HG03378 (cell line): ENCODE results near the gene TOP3B.

Experiments
- ATAC-seq: cut with Tn5 transposase; IDR thresholded peaks from one replicate; pipeline ENCODE4 v1.9.1; 2021; ENCODE audit warnings: mild to moderate bottlenecking, moderate library complexity; ENCODE audit not compliant: unreplicated experiment

TOP3B gene

DNA sequence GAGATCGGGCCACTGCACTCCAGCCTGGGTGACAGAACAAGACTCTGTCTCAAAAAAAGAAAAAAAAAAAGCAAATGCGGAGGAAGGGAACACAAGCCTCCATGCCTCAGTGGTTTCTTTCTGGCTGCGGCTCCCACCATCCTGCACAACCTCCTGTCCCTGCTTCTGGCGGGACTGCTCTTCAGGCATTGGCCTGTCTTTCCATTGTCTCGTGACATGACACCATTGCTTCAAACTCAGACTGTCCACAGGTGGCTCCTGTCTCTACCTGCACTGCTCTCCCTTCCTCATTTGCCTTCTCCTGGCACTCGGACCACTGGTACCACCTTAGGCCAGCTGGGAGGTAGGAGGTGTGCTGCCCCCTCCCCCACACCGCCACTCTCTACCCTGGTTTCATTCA is 19.3 kb downstream of the TOP3B start:
- no peak for ATAC-seq

DNA sequence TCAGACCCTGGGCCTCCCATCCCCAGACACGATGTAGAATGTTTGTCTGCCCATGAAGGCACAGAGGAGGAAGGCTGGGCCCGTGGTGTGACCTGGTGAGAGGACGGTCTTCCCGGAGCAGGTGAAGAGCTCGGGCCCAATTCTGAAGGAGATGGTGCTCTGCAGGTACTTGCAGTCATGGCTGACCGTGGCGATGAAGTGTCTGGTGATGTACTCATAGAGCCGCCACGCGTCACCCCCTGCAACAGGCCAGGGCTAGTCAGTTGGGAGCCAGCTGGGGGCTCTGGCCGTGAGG is 20.0 kb downstream of the TOP3B start:
- ATAC-seq = no peak

DNA sequence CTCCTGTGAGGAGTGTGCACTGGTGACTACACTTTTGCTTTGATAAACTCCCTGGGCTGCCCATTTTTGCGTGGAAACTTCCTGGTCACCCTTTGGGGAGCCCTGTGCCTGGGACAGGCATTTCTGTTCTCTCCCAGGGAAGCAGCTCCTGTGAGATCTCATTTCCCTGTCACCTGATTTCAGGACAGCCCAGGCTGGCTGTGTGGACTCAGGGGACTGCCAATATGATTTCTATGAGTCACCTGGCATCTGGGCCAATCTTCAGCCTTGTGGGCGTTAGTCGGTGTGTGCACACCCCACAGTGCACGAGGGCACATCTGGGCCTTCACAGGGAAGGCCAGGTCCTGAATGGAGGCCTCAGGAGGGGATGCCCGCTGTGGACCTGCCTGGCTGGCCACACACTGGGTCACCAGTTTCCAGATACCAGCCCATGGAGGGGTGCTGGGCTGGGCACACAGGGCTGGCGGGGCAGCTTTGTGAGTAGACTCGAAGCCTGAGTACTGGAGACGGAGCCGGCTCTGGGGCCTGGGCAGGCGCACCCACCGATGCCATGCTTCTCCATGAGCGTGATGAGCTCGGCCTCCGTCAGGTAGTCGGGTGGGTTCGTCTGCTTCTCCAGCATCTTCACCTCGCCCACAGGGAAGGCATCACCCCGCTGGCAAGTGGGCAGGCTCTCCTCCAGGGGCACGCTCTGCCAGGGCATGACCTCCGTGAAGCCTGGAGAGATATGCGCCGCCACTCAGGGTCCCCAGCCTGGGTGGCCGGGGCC is 20.5 kb downstream of the TOP3B start:
- no peak for ATAC-seq

DNA sequence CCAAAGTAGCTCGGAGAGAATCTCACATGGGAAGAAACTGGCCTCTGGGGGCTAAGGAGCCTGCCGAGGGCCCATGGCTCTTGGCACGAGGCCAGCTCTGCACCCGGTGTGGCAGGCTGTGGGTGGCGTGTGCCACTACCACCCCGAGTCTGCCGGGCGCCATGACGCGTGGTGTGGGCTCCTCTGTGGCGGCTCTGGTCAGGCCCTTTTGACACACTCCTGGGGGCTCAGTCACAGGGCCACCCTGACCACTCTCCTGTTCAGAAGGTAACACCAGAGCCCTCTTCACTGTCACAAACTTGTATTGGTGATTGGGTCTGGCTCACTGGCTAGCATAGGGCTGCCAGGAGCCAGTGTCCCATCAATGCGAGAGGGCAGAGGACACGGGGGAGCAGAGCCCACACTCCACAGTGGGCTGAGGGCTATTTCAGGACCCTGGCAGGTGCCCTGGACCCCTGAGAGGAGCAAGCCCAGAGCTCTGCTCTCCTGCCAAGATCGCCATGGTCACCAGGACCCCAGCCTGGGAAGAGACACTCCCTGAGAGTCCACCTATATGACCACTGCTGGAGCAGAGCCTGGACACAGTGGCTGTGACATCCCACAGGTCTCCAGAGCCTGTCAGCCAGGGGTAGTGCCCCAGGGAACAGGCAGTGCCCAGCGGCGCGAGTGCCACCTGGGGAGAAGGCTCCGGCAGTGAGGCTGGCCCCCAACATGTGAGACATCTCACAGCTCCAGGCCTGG is 21.3 kb downstream of the TOP3B start:
- ATAC-seq = no peak

DNA sequence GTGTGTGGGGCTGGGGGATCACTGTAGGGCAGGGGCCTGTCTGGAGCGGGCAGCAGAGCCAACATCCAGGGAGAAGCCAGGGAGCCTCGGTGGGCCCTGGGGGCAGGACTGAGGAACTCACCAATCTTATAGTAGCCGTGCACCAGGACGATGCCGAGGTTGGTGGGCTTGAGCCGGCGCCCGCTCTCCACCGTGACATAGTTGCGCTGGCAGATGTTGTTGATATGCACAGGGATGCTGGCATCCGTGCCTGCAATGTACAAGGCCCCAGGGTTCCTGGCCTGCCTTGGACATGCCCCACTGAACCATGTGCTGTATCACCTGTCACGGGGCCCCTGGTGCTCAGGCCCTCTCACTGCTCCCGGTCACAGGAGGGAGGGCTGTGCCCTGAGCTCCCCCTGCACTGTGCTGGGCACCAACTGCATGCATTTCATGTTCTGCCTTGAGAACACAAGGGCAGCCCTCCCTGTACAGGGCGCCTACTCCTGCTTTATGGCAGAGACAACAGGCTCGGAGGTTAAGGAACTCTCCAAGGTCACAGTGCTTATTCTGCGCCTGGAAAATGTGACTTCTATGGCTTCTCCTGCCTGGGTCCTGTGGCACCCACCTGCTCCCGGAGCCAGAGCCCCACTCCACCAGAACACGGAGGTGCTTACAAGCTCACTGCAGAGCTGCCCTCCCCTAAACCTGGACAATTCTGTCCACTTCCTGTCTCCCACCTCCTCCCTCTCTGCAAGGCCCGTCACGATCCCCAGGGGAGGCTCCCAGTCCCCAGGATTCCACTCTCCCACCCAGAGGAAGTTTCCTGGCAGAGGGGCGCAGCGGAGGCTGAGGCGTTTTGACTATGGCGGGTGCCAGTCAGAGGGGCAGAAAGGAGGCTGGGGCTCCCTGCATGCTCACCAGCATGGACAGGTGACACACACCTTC is 22.1 kb downstream of the TOP3B start:
- no peak for ATAC-seq

- no peak for ATAC-seq
Measured at GRCh38 chr22:21959274-21960074, 23.1 kb downstream of the TOP3B start.

GRCh38 chr22:21958360-21959273 is 24.0 kb downstream of the TOP3B start:
- no peak for ATAC-seq

- ATAC-seq = no peak
Measured at GRCh38 chr22:21952586-21953571, 29.7 kb downstream of the TOP3B start, which contains the start of gene PPM1F. Gene PPM1F (minus strand): TSS chr22:21952848. CDS start chr22:21946048, 6,800 bp downstream.

DNA sequence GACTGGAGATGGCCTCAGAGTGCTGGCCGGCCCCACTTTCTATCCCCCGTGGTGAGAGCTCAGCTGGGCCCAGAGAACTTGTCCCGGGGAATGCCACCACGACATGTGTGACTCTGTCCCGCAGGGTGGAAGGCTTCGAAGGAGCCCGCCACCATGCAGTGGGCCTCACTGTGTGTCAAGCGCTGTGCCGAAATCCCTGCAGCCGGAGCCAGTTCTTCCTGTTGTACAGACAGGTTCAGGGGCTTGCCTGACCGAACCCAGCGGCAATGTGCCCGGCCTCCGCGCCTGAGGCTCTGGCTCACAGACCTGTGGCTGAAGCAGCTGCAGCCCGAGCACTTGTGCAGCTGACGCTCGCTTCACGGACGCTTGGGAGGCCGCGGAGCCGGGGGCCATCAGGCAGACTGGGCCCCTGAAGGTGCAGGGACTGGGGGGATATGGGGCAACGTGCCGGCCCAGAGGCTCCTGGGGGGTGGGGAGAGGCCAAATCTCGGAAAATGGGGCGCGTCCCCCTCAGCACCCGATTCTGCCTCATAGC is 30.6 kb downstream of the TOP3B start:
- no peak for ATAC-seq

- ATAC-seq = no peak
Measured at GRCh38 chr22:21951062-21951461, 31.5 kb downstream of the TOP3B start.

- ATAC-seq = no peak
Measured at GRCh38 chr22:21949948-21950347, 32.6 kb downstream of the TOP3B start.

GRCh38 chr22:21949569-21949918 is 33.0 kb downstream of the TOP3B start:
- ATAC-seq = no peak

DNA sequence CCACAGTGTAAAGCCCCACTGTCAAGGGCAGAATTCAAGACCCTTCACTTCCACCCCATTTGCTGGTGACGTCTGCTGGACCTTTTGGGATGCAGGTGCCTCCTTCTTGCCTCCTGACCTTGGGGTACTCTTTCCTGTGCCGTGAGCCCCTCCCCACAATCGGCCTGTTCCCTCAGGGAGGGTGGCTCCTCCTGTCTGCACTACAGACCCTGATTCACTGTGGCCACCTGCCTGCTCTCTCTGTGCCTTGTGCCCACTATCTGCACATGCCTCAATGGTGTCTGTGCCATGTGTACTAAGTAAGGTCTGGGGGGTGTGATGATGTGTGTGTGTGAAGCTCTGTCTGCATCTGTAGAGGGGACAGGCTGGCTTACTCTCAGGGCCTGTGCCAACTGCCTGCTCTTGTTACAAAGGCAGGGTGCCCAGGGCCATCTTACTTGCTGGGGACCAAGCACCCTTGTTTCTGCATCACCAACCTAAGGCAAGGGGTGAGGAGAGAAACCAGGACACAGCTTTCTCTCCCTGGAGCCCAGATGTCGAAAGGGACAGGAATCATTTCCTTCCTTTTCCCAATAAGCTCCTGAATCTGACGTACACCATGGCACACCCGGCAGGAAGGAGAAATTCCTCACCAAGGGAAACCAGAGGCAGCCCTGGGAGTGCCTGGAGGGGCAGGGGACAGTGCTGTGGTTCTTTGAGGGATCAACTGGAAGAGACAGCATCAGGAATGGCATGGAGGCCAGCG is 33.6 kb downstream of the TOP3B start:
- no peak for ATAC-seq

DNA sequence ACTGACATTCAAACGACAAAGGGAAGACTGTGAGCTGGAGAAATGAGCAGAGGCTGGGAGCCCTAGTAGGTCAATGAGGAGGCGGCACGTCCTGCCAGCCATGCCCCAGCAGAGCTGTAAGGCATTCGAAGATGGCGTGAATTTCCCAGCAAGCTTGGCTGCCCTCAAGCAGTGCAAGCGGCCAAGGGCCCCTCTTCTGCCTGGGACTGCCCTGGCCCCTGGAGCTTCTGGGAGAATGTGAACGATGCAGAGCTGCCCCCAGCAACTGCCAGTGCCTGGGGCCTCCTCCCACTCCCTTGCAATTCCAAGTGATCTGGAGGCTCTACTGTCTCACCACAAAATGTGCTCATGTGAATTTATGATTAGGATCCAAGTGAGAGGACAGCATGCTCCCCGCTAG is 34.2 kb downstream of the TOP3B start:
- ATAC-seq = no peak

- ATAC-seq = no peak
Measured at GRCh38 chr22:21947040-21948014, 35.3 kb downstream of the TOP3B start.

DNA sequence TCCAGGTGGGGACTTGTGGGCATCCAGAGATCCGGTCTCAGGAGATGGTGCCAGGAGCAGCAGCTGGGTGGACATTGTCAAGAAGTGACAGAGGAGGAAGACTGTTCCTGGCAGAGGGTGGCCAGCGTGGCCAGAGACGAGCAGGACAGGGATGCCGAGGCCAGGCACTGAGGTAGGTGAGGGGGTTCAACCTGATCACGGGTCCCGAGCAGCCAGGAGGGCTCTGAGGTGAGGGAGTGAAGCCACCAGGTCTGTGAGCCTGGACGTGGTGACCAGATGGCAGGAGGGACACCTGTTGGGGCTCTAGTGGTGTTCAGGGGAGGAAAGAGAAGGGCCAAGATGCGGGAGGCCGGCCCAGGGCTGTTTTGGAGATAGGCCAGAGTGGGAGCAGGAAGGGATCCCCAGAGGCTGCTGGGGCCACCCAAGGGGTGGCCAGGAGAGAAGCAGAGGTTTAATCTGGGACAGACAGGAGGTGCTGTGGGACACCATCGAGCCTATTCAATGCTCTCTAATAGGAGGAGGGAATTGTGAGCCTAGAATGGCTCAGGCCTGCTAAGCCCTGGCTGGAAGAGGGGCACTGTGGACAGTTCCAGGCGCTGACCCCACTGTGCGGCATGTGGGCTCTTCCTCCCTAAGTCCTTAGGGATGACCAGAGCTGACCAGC is 36.2 kb downstream of the TOP3B start:
- no peak for ATAC-seq
